HG03439 (cell line): ENCODE measurements around the gene LYRM1.
"Not testable (repeated sequence)": the region's sequence is repeated elsewhere in the genome, so short reads cannot be mapped to it uniquely, and the experiment has no call there.

Experiments used
- ATAC-seq: cut with Tn5 transposase; IDR thresholded peaks from one replicate; pipeline ENCODE4 v1.9.1; 2021; ENCODE audit warnings: mild to moderate bottlenecking, moderate library complexity; ENCODE audit not compliant: unreplicated experiment

Gene LYRM1

DNA sequence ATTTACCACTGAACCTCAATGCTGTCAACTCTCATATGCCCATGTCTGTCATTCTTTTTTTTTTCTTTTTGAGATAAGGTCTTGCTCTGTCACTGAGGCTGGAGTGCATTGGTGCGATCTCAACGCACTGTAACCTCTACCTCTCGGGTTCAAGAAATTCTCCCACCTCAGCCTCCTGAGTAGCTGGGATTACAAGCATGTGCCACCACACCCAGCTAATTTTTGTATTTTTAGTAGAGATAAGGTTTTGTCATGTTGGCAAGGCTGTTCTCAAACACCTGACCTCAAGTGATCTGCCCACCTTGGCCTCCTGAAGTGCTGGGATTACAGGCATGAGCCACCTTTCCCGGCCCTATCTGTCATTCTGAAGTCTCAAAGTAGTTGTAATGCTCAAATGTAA is 72.6 kb downstream of the LYRM1 start:
- not testable (repeated sequence) for ATAC-seq
